ENCODE data around the gene IFI6. TPM values are rescaled to one million over a fixed set of nuclear protein-coding genes. Genes with fewer than 3 reads are reported as not detected.

Gene IFI6, protein sequence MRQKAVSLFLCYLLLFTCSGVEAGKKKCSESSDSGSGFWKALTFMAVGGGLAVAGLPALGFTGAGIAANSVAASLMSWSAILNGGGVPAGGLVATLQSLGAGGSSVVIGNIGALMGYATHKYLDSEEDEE
- total RNA-seq (2022; extraction: Qiagen RNA extraction; ENCODE audit: low read depth), result 10.4 to 15.9 TPM (median 12.8 TPM) in 5 replicates

DNA sequence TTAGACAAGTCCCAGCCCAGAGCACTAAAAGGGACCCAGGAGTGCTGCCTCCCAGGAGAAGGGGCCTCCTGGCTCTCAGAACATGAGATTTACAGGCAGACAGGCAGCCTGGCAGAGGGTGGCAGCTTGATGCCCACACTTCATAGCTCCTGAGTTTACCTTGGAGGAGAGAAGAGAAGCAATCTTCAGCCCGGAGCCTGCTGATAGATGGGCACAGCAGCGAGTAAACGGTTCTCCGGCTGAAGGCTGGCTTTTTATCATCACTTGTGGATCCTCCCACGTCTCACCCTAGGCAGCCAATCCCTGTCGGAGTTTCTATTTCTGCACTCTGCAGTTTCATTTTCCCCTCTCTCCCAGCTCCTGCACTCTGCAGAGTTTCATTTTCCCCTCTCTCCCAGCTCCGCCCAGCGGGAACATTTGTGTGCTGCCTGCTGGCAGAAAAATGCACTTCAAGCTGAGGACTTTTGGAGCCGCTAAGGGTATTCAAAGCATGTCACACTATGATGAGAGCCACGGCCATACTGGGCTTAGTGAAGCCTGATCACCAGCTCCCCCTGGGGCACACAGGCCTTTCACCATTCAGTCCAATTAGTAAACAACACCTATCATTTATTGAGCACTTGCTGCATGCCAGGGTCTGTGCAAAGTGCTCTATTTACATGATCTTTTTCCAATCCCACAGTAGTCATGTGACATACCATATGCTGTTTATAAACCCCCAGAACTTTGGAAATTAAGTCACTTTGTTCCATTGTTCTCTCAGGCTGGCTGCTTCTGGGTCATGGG, at the start of gene IFI6:
Gene IFI6 (minus strand): TSS at position 229 of the 786 bp plus-strand sequence. CDS start 2,878 bp downstream, outside the sequence.

DNA sequence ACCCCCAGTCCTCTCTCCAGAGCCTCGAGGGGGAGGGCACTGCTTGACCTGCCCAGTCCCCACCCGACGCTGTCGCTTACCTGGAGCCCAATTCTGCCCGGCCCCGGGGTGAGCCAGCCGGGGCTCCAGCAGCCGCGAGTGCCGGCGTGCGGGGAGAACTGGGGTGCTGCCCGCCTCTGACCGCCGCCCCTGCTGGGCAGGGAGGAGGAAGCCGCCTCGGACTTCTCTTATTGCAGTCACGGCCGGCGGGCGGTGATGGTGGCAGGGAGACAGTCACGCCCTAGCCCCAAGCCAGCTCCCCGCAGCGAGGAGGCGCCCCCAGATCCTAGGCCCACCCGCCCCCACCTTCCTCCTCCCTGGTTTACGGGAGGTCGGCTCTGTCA, 37.0 kb downstream of the IFI6 start, which contains the start of gene FGR:
Gene FGR (minus strand): TSS at position 201 of the 383 bp plus-strand sequence. CDS start 11,269 bp downstream, outside the sequence.

Other genes starting within 250 kb of the IFI6 start
- 40.1 to 52.5 TPM (median 48.7 TPM) in 5 replicates for gene WASF2, start 182.0 kb downstream of the IFI6 start, total RNA-seq (2022; extraction: Qiagen RNA extraction; ENCODE audit: low read depth)
- gene AHDC1, start 68.0 kb downstream of the IFI6 start, total RNA-seq (2022; extraction: Qiagen RNA extraction; ENCODE audit: low read depth), result 11.8 to 17.4 TPM (median 16.8 TPM) in 5 replicates
- 0.05 to 0.08 TPM in 2 of 5 replicates, not detected in the others for gene FGR, start 37.0 kb downstream of the IFI6 start, total RNA-seq (2022; extraction: Qiagen RNA extraction; ENCODE audit: low read depth)
- gene FAM76A, start 53.8 kb upstream of the IFI6 start, total RNA-seq (2022; extraction: Qiagen RNA extraction; ENCODE audit: low read depth), result 4.8 to 6.1 TPM (median 5.5 TPM) in 5 replicates
- 6.8 to 9.9 TPM (median 8.8 TPM) in 5 replicates for gene STX12, start 101.0 kb upstream of the IFI6 start, total RNA-seq (2022; extraction: Qiagen RNA extraction; ENCODE audit: low read depth)
- gene PPP1R8, start 158.6 kb upstream of the IFI6 start, total RNA-seq (2022; extraction: Qiagen RNA extraction; ENCODE audit: low read depth), result 36.7 to 44.4 TPM (median 41.1 TPM) in 5 replicates
- gene THEMIS2, start 200.4 kb upstream of the IFI6 start, total RNA-seq (2022; extraction: Qiagen RNA extraction; ENCODE audit: low read depth), result 0.51 to 1.8 TPM (median 0.94 TPM) in 5 replicates
- 36.5 to 43.2 TPM (median 38.9 TPM) in 5 replicates for gene RPA2, start 242.4 kb upstream of the IFI6 start, total RNA-seq (2022; extraction: Qiagen RNA extraction; ENCODE audit: low read depth)